RWPE1 (cell line): ENCODE data around the gene RAPGEF2.
"Not testable (repeated sequence)": the region's sequence is repeated elsewhere in the genome, so short reads cannot be mapped to it uniquely, and the experiment has no call there.

Source experiments
- CTCF ChIA-PET: fragments of 350-600 bp; sonication (Branson Sonifier 250); formaldehyde crosslinking; extraction: SDS; loops from one replicate; lab custom pipeline; 2021; lab: Yijun Ruan, JAX
- POLR2A ChIA-PET: fragments of 400-600 bp; formaldehyde crosslinking; extraction: SDS; loops from one replicate; lab custom pipeline; 2020; ENCODE audit warnings: antibody characterized with exemption; ENCODE audit not compliant: low non-redundant PET; lab: Yijun Ruan, JAX
- DNase-seq: peaks from one replicate; pipeline ENCODE4 v3.0.0; 2012; ENCODE audit warnings: low spot score
- H3K27ac ChIP-seq: fragments of 450-650 bp; 2 replicates; pipeline ENCODE4 v1.5.1; 2017
- CTCF ChIP-seq: fragments of 450-650 bp; conservative IDR thresholded peaks from 2 replicates; pipeline ENCODE4 v1.5.1; 2017; ENCODE audit warnings: low read depth, mild to moderate bottlenecking

RAPGEF2 gene

GRCh38 chr4:159153669-159154068 is 50.8 kb downstream of the RAPGEF2 start:
- ChIA-PET POLR2A (no interaction called here), CTCF (no interaction called here)
- no peak overlapping the region for H3K27ac ChIP-seq
- no peak for DNase-seq
- no peak for TF ChIP-seq CTCF

- CTCF ChIA-PET: no interaction called here
- POLR2A ChIA-PET: no interaction called here
- no peak overlapping the region for H3K27ac ChIP-seq
- no peak for TF ChIP-seq CTCF
- DNase-seq: no peak
Measured at GRCh38 chr4:159155119-159155518, 52.2 kb downstream of the RAPGEF2 start.

- CTCF ChIA-PET: interaction anchor here (0.6 to 0.7 kb wide), 2 partner anchors 10 to 301 kb away, joined by 3 to 4 read pairs; no protein-coding TSS in a partner anchor
- no peak for DNase-seq
- no peak for TF ChIP-seq CTCF
- H3K27ac ChIP-seq: no peak overlapping the region
- POLR2A ChIA-PET: no interaction called here
Measured at GRCh38 chr4:159158083-159158617, 55.3 kb downstream of the RAPGEF2 start.

- no peak for TF ChIP-seq CTCF
- no peak overlapping the region for H3K27ac ChIP-seq
- CTCF ChIA-PET: interaction anchor here (0.6 kb wide), 1 partner anchor 11 kb away, joined by 3 read pairs; no protein-coding TSS in a partner anchor
- POLR2A ChIA-PET: no interaction called here
- DNase-seq: no peak
Measured at GRCh38 chr4:159158985-159159384, 56.1 kb downstream of the RAPGEF2 start.

- no peak for DNase-seq
- POLR2A ChIA-PET: no interaction called here
- CTCF ChIA-PET: no interaction called here
- H3K27ac ChIP-seq: no peak overlapping the region
- TF ChIP-seq CTCF: no peak
Measured at GRCh38 chr4:159159611-159160010, 56.7 kb downstream of the RAPGEF2 start.

- H3K27ac ChIP-seq: no peak overlapping the region
- ChIA-PET CTCF (interaction anchor here (0.6 kb wide), 1 partner anchor 178 kb away, joined by 3 read pairs; no protein-coding TSS in a partner anchor), POLR2A (no interaction called here)
- no peak for TF ChIP-seq CTCF
- DNase-seq: no peak
Measured at GRCh38 chr4:159160242-159160641, 57.4 kb downstream of the RAPGEF2 start.

- H3K27ac ChIP-seq, POLR2A ChIA-PET, DNase-seq: not testable (repeated sequence)
- CTCF ChIA-PET: interaction anchor here (0.7 kb wide), 1 partner anchor 160 kb away, joined by 7 read pairs; no protein-coding TSS in a partner anchor
Measured at GRCh38 chr4:159161436-159161835, 58.6 kb downstream of the RAPGEF2 start.
